HepG2 (cell line): ENCODE data around the gene ZSCAN20. TPM values are rescaled to one million over a fixed set of nuclear protein-coding genes. Genes with fewer than 3 reads are reported as not detected.

ENCODE experiments used
- RAD21 ChIP-seq: fragments of 450-650 bp; formaldehyde crosslinking; IDR thresholded peaks from 2 replicates; pipeline ENCODE4 v1.5.0; 2020; ENCODE audit warnings: mild to moderate bottlenecking
- ZBTB38 ChIP-seq: sonication (generic); formaldehyde crosslinking; IDR thresholded peaks from 2 replicates; pipeline ENCODE4 v1.5.1; 2020; ENCODE audit warnings: mild to moderate bottlenecking, missing genetic modification reagents
- ZNF143 ChIP-seq: sonication (generic); formaldehyde crosslinking; IDR thresholded peaks from 2 replicates; pipeline ENCODE4 v1.4.0; 2020; ENCODE audit warnings: missing genetic modification reagents
- ZNF619 ChIP-seq: sonication (generic); formaldehyde crosslinking; IDR thresholded peaks from 2 replicates; pipeline ENCODE4 v1.4.0; 2020; ENCODE audit warnings: mild to moderate bottlenecking, missing genetic modification reagents
- polyA plus RNA-seq, 8 experiments: library from polyadenylated mRNA; depleted of rRNA in 3 of 8; stranded (reverse) in 7 of 8; unstranded in 1 of 8; fragments of >200 nt; fragmentation: Illumina TruSeq in 4 of 8; extraction: Trizol in 4 of 8; gene quantifications; 2 replicates each; pipeline versions ENCODE4 v1.2.1 to v1.2.3, GENCODE V29; 2011 to 2016; ENCODE audit warnings: low read depth in 4 of 8, missing spikeins in 1 of 8, mixed read lengths in 1 of 8; ENCODE audit not compliant: insufficient read depth in 1 of 8
- total RNA-seq, 5 experiments: library from RNA; depleted of rRNA; stranded (reverse); fragments of >200 nt; fragmentation: Illumina TruSeq; extraction: Trizol; gene quantifications; 2 replicates each; pipeline ENCODE4 v1.2.3, GENCODE V29; 2016; ENCODE audit warnings: low read depth in 1 of 5
- TF ChIP-seq, protein P1 (sequence below), 2 experiments: fragments of 450-650 bp in 1 of 2; sonication (generic) in 1 of 2; formaldehyde crosslinking in 1 of 2; IDR thresholded peaks; 2 replicates each; pipeline versions ENCODE4 v1.6.1 to v1.8.0; 2016 to 2022; ENCODE audit warnings: antibody characterized with exemption in 1 of 2, mild to moderate bottlenecking in 1 of 2, missing genetic modification reagents in 1 of 2

Gene ZSCAN20
- total and polyA plus RNA-seq, 2 of the 13 experiments (the other 11 are each of a cell fraction or from before 2014, with no cell fraction given): 1.1 to 2.8 TPM

DNA sequence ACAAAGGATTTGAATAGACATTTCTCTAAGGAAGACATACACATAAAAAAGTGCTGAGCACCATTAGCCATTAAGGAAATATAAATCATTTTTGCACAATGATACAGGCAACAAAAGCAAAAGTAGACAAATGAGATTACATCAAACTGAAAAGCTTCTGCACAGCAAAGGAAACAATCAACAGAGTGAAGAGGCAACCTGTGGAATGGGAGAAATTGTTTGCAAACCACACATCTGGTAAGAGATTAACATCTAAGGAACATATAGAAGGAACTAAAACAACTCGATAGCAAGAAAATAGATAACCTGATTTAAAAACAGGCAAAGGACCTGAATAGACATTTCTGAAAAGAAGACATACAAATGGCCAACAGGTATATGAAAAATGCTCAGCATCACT lies 57.5 kb downstream of the ZSCAN20 start (continued):
- TF ChIP-seq, protein P1, sequence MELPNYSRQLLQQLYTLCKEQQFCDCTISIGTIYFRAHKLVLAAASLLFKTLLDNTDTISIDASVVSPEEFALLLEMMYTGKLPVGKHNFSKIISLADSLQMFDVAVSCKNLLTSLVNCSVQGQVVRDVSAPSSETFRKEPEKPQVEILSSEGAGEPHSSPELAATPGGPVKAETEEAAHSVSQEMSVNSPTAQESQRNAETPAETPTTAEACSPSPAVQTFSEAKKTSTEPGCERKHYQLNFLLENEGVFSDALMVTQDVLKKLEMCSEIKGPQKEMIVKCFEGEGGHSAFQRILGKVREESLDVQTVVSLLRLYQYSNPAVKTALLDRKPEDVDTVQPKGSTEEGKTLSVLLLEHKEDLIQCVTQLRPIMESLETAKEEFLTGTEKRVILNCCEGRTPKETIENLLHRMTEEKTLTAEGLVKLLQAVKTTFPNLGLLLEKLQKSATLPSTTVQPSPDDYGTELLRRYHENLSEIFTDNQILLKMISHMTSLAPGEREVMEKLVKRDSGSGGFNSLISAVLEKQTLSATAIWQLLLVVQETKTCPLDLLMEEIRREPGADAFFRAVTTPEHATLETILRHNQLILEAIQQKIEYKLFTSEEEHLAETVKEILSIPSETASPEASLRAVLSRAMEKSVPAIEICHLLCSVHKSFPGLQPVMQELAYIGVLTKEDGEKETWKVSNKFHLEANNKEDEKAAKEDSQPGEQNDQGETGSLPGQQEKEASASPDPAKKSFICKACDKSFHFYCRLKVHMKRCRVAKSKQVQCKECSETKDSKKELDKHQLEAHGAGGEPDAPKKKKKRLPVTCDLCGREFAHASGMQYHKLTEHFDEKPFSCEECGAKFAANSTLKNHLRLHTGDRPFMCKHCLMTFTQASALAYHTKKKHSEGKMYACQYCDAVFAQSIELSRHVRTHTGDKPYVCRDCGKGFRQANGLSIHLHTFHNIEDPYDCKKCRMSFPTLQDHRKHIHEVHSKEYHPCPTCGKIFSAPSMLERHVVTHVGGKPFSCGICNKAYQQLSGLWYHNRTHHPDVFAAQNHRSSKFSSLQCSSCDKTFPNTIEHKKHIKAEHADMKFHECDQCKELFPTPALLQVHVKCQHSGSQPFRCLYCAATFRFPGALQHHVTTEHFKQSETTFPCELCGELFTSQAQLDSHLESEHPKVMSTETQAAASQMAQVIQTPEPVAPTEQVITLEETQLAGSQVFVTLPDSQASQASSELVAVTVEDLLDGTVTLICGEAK (IDR thresholded peaks at IDR 0.05): no peak
- TF ChIP-seq, protein P1 (CRISPR knock-in tag; IDR thresholded peaks at IDR 0.05): no peak
- TF ChIP-seq RAD21 (CRISPR knock-in tag) (no peak), ZNF143 (no peak), ZNF619 (CRISPR knock-in tag) (no peak), ZBTB38 (CRISPR knock-in tag) (no peak)
